C4-2B (cell line): ENCODE data around the gene KRTAP24-1.

Experiments used
- CTCF ChIP-seq: fragments of 450-650 bp; conservative IDR thresholded peaks from 2 replicates; pipeline ENCODE4 v1.5.1; 2017; ENCODE audit warnings: mild to moderate bottlenecking
- ZFX ChIP-seq: fragments of 450-650 bp; IDR thresholded peaks from 2 replicates; pipeline ENCODE4 v1.6.1; 2017

- no peak for TF ChIP-seq CTCF
- TF ChIP-seq ZFX: no peak
These were observed 50.7 kb downstream of the KRTAP24-1 start for GRCh38 chr21:30232011-30232410.
